IPS-15b (cell line): Measurements from ENCODE around the gene ARFRP1.

ENCODE experiments used
- H3K27me3 ChIP-seq: one replicate; pipeline ENCODE4 v1.6.1; 2013; ENCODE audit warnings: low read length; ENCODE audit not compliant: control insufficient read depth, insufficient read depth
- H3K36me3 ChIP-seq: one replicate; pipeline ENCODE4 v1.6.1; 2013; ENCODE audit warnings: low read length; ENCODE audit not compliant: control insufficient read depth, insufficient read depth
- H3K4me1 ChIP-seq: one replicate; pipeline ENCODE4 v1.6.1; 2013; ENCODE audit warnings: mild to moderate bottlenecking, low read length; ENCODE audit not compliant: control insufficient read depth, insufficient read depth
- H3K4me3 ChIP-seq: one replicate; pipeline ENCODE4 v1.5.1; 2013; ENCODE audit warnings: low read depth, low read length
- H3K9ac ChIP-seq: one replicate; pipeline ENCODE4 v1.6.1; 2013; ENCODE audit warnings: low read depth, mild to moderate bottlenecking, low read length
- H3K9me3 ChIP-seq: one replicate; pipeline ENCODE4 v1.6.1; 2013; ENCODE audit warnings: mild to moderate bottlenecking, low read length; ENCODE audit not compliant: control insufficient read depth, insufficient read depth

The ARFRP1 gene

GRCh38 chr20:63702751-63703470, 4.9 kb downstream of the ARFRP1 start:
- Histone ChIP-seq H3K9me3 (no peaks in the 10 kb centered on the region), H3K27me3 (no peaks in the 10 kb centered on the region), H3K4me3 (no peak overlapping the region), H3K4me1 (peaks cover 2% of the 10 kb centered on the region), H3K36me3 (peaks cover 26% of the 10 kb centered on the region), H3K9ac (no peak overlapping the region)

GRCh38 chr20:63702036-63702665, 5.6 kb downstream of the ARFRP1 start:
- H3K9me3 ChIP-seq = no peaks in the 10 kb centered on the region
- H3K9ac ChIP-seq = no peak overlapping the region
- no peak overlapping the region for H3K4me3 ChIP-seq
- no peaks in the 10 kb centered on the region for H3K27me3 ChIP-seq
- H3K4me1 ChIP-seq = peaks cover 4% of the 10 kb centered on the region
- H3K36me3 ChIP-seq = peaks cover 26% of the 10 kb centered on the region

- no peaks in the 10 kb centered on the region for H3K27me3 ChIP-seq
- H3K4me1 ChIP-seq = peaks cover 4% of the 10 kb centered on the region
- H3K4me3 ChIP-seq = no peak overlapping the region
- no peak overlapping the region for H3K9ac ChIP-seq
- H3K9me3 ChIP-seq = no peaks in the 10 kb centered on the region
- H3K36me3 ChIP-seq = peaks cover 24% of the 10 kb centered on the region
Measured at GRCh38 chr20:63701329-63702035, 6.3 kb downstream of the ARFRP1 start.

GRCh38 chr20:63701051-63701328, 6.8 kb downstream of the ARFRP1 start:
- H3K4me1 ChIP-seq = peaks cover 4% of the 10 kb centered on the region
- no peaks in the 10 kb centered on the region for H3K9me3 ChIP-seq
- H3K36me3 ChIP-seq = peaks cover 19% of the 10 kb centered on the region
- no peak overlapping the region for H3K4me3 ChIP-seq
- H3K27me3 ChIP-seq = no peaks in the 10 kb centered on the region
- no peak overlapping the region for H3K9ac ChIP-seq

GRCh38 chr20:63700199-63701050, 7.4 kb downstream of the ARFRP1 start:
- peaks cover 13% of the 10 kb centered on the region for H3K36me3 ChIP-seq
- H3K4me3 ChIP-seq = no peak overlapping the region
- no peaks in the 10 kb centered on the region for H3K9me3 ChIP-seq
- H3K9ac ChIP-seq = no peak overlapping the region
- H3K27me3 ChIP-seq = no peaks in the 10 kb centered on the region
- peaks cover 4% of the 10 kb centered on the region for H3K4me1 ChIP-seq

GRCh38 chr20:63699466-63700198, 8.1 kb downstream of the ARFRP1 start:
- peaks cover 5% of the 10 kb centered on the region for H3K36me3 ChIP-seq
- H3K9ac ChIP-seq = peak overlapping the region; percentile 24
- no peaks in the 10 kb centered on the region for H3K9me3 ChIP-seq
- H3K4me3 ChIP-seq = no peak overlapping the region
- H3K4me1 ChIP-seq = peaks cover 4% of the 10 kb centered on the region
- no peaks in the 10 kb centered on the region for H3K27me3 ChIP-seq

- Histone ChIP-seq H3K4me1 (peaks cover 4% of the 10 kb centered on the region), H3K9ac (peak overlapping the region; percentile 24), H3K36me3 (peaks cover 4% of the 10 kb centered on the region), H3K4me3 (no peak overlapping the region), H3K27me3 (no peaks in the 10 kb centered on the region), H3K9me3 (no peaks in the 10 kb centered on the region)
Measured at GRCh38 chr20:63698739-63699465, 8.9 kb downstream of the ARFRP1 start.

- no peak overlapping the region for H3K9ac ChIP-seq
- H3K4me1 ChIP-seq = peaks cover 4% of the 10 kb centered on the region
- peaks cover 4% of the 10 kb centered on the region for H3K36me3 ChIP-seq
- no peaks in the 10 kb centered on the region for H3K27me3 ChIP-seq
- H3K9me3 ChIP-seq = no peaks in the 10 kb centered on the region
- no peak overlapping the region for H3K4me3 ChIP-seq
Measured at GRCh38 chr20:63697868-63698545, 9.8 kb downstream of the ARFRP1 start.

GRCh38 chr20:63697357-63697867, 10.4 kb downstream of the ARFRP1 start:
- H3K36me3 ChIP-seq = peaks cover 9% of the 10 kb centered on the region
- peaks cover 4% of the 10 kb centered on the region for H3K4me1 ChIP-seq
- no peaks in the 10 kb centered on the region for H3K27me3 ChIP-seq
- no peaks in the 10 kb centered on the region for H3K9me3 ChIP-seq
- peak overlapping the region; percentile 59 for H3K4me3 ChIP-seq
- no peak overlapping the region for H3K9ac ChIP-seq

- Histone ChIP-seq H3K4me1 (peaks cover 4% of the 10 kb centered on the region), H3K9ac (peak within 1 kb of the TSS; percentile 79), H3K9me3 (no peaks in the 10 kb centered on the region), H3K4me3 (peak within 1 kb of the TSS; percentile 59), H3K36me3 (peaks cover 9% of the 10 kb centered on the region), H3K27me3 (no peaks in the 10 kb centered on the region)
Measured at GRCh38 chr20:63696628-63697356, 11.0 kb downstream of the ARFRP1 start, which contains the start of gene TNFRSF6B. TSS of gene TNFRSF6B (plus strand) at chr20:63696652. CDS start at chr20:63696768, 116 bp downstream.
